GM18508 (cell line): ENCODE measurements around the gene ATP5F1A.
"Not testable (repeated sequence)": the region's sequence is repeated elsewhere in the genome, so short reads cannot be mapped to it uniquely, and the experiment has no call there.

Experiments used
- ATAC-seq: cut with Tn5 transposase; IDR thresholded peaks from one replicate; pipeline ENCODE4 v1.9.1; 2021; ENCODE audit warnings: moderate number of reproducible peaks; ENCODE audit not compliant: insufficient read depth, unreplicated experiment

The ATP5F1A gene

GRCh38 chr18:46050268-46050667, 47.8 kb downstream of the ATP5F1A start:
- no peak for ATAC-seq

GRCh38 chr18:46048641-46049040, 49.5 kb downstream of the ATP5F1A start:
- no peak for ATAC-seq

- ATAC-seq = not testable (repeated sequence)
Observed at GRCh38 chr18:46047369-46047768, 50.7 kb downstream of the ATP5F1A start.

GRCh38 chr18:46046688-46047087, 51.4 kb downstream of the ATP5F1A start:
- no peak for ATAC-seq

- ATAC-seq = no peak
Observed at GRCh38 chr18:46046126-46046525, 52.0 kb downstream of the ATP5F1A start.

GRCh38 chr18:46042571-46043123, 55.4 kb downstream of the ATP5F1A start:
- ATAC-seq = no peak

- no peak for ATAC-seq
Observed at GRCh38 chr18:46040747-46041104, 57.4 kb downstream of the ATP5F1A start.

GRCh38 chr18:46040033-46040746, 57.9 kb downstream of the ATP5F1A start:
- ATAC-seq = no peak

GRCh38 chr18:46037512-46038305, 60.4 kb downstream of the ATP5F1A start:
- ATAC-seq = no peak

- ATAC-seq = no peak
Observed at GRCh38 chr18:46035696-46036680, 62.1 kb downstream of the ATP5F1A start.

GRCh38 chr18:46034230-46034629, 63.9 kb downstream of the ATP5F1A start:
- no peak for ATAC-seq

GRCh38 chr18:46031741-46032140, 66.4 kb downstream of the ATP5F1A start:
- no peak for ATAC-seq
